DND-41 (cell line): ENCODE results near the gene TTLL12.

Source experiments
- ATAC-seq: fragments of 200-7000 bp; cut with Tn5 transposase; 3 replicates; pipeline ENCODE4 v1.9.1; 2021; ENCODE audit warnings: low read depth; ENCODE audit not compliant: insufficient read depth
- DNase-seq: peaks from one replicate; pipeline ENCODE4 v3.0.0-alpha.2; 2020
- H2AFZ ChIP-seq: 2 replicates; pipeline ENCODE4 v1.6.0; 2012; ENCODE audit warnings: low read depth, low read length
- H3K27ac ChIP-seq: 2 replicates; pipeline ENCODE4 v1.5.1; 2012; ENCODE audit warnings: low read length, inconsistent platforms
- H3K27me3 ChIP-seq: fragments of 200-600 bp; sonication (generic); 2 replicates; pipeline ENCODE4 v1.6.0; 2012; ENCODE audit warnings: low read length, mild to moderate bottlenecking, inconsistent platforms; ENCODE audit not compliant: insufficient read depth, poor library complexity
- H3K36me3 ChIP-seq: 2 replicates; pipeline ENCODE4 v1.5.1; 2012; ENCODE audit warnings: low read length, inconsistent platforms; ENCODE audit not compliant: insufficient read depth
- H3K4me1 ChIP-seq: 2 replicates; pipeline ENCODE4 v1.5.1; 2012; ENCODE audit warnings: mild to moderate bottlenecking, low read length; ENCODE audit not compliant: insufficient read depth
- H3K4me2 ChIP-seq: 2 replicates; pipeline ENCODE4 v1.6.0; 2012; ENCODE audit warnings: mild to moderate bottlenecking, moderate library complexity, low read length, inconsistent platforms; ENCODE audit not compliant: insufficient read depth
- H3K4me3 ChIP-seq, 2 experiments: fragments of 200-600 bp in 1 of 2; shearing (Covaris generic) in 1 of 2; 2 replicates each; pipeline ENCODE4 v1.5.1; 2012 to 2016; ENCODE audit warnings: inconsistent platforms in 2 of 2, low read length in 2 of 2, mild to moderate bottlenecking in 2 of 2, low read depth in 1 of 2, moderate library complexity in 1 of 2
- H3K79me2 ChIP-seq: 2 replicates; pipeline ENCODE4 v1.6.0; 2012; ENCODE audit warnings: low read length, inconsistent platforms; ENCODE audit not compliant: insufficient read depth
- H3K9ac ChIP-seq: 2 replicates; pipeline ENCODE4 v1.6.0; 2012; ENCODE audit warnings: low read depth, mild to moderate bottlenecking, inconsistent platforms, low read length, moderate library complexity
- H3K9me3 ChIP-seq: 2 replicates; pipeline ENCODE4 v1.5.1; 2012; ENCODE audit warnings: low read length, moderate library complexity, mild to moderate bottlenecking, inconsistent platforms; ENCODE audit not compliant: insufficient read depth, severe bottlenecking
- H4K20me1 ChIP-seq: 2 replicates; pipeline ENCODE4 v1.6.0; 2012; ENCODE audit warnings: low read length; ENCODE audit not compliant: insufficient read depth
- EZH2 ChIP-seq: IDR thresholded peaks from 3 replicates; pipeline ENCODE4 v1.6.1; 2012; ENCODE audit warnings: borderline replicate concordance, low read depth, mild to moderate bottlenecking, moderate library complexity, low read length, inconsistent platforms; ENCODE audit not compliant: severe bottlenecking
- TF ChIP-seq, protein P1 (sequence below): IDR thresholded peaks from 2 replicates; pipeline ENCODE4 v1.5.1; 2012; ENCODE audit warnings: borderline replicate concordance, low read length, moderate library complexity, mild to moderate bottlenecking; ENCODE audit not compliant: poor library complexity, severe bottlenecking; ENCODE audit errors: extremely low read depth

TTLL12 gene

DNA sequence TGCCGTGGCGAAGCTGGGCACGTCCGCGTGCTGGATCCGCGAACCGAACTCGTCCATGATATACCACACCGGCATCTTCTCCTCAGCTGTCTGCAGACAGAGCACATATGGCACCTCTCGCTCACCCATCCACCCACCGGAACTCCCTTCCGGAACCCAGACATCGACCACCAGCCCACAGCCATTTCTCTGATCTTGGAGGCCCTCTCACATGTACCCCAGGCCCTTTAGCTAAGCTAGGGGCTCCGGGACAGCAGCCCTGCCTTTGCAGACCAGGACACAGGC, 7.1 kb downstream of the TTLL12 start:
- DNase-seq, result no peak
- Histone ChIP-seq H3K9me3 (no peaks in the 10 kb centered on the region), H3K27ac (no peak overlapping the region), H3K79me2 (peaks cover 38% of the 10 kb centered on the region), H4K20me1 (peaks cover 36% of the 10 kb centered on the region), H3K36me3 (peaks cover 82% of the 10 kb centered on the region), H2AFZ (no peak overlapping the region), H3K27me3 (no peaks in the 10 kb centered on the region), H3K9ac (no peak overlapping the region), H3K4me2 (no peak overlapping the region), H3K4me1 (peaks cover 8% of the 10 kb centered on the region; the same call in 1 of the 2 replicates), H3K4me3 (no peak overlapping the region)
- TF ChIP-seq, protein P1, sequence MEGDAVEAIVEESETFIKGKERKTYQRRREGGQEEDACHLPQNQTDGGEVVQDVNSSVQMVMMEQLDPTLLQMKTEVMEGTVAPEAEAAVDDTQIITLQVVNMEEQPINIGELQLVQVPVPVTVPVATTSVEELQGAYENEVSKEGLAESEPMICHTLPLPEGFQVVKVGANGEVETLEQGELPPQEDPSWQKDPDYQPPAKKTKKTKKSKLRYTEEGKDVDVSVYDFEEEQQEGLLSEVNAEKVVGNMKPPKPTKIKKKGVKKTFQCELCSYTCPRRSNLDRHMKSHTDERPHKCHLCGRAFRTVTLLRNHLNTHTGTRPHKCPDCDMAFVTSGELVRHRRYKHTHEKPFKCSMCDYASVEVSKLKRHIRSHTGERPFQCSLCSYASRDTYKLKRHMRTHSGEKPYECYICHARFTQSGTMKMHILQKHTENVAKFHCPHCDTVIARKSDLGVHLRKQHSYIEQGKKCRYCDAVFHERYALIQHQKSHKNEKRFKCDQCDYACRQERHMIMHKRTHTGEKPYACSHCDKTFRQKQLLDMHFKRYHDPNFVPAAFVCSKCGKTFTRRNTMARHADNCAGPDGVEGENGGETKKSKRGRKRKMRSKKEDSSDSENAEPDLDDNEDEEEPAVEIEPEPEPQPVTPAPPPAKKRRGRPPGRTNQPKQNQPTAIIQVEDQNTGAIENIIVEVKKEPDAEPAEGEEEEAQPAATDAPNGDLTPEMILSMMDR, result no peak
- no peak for TF ChIP-seq EZH2
- no peak for ATAC-seq

DNA sequence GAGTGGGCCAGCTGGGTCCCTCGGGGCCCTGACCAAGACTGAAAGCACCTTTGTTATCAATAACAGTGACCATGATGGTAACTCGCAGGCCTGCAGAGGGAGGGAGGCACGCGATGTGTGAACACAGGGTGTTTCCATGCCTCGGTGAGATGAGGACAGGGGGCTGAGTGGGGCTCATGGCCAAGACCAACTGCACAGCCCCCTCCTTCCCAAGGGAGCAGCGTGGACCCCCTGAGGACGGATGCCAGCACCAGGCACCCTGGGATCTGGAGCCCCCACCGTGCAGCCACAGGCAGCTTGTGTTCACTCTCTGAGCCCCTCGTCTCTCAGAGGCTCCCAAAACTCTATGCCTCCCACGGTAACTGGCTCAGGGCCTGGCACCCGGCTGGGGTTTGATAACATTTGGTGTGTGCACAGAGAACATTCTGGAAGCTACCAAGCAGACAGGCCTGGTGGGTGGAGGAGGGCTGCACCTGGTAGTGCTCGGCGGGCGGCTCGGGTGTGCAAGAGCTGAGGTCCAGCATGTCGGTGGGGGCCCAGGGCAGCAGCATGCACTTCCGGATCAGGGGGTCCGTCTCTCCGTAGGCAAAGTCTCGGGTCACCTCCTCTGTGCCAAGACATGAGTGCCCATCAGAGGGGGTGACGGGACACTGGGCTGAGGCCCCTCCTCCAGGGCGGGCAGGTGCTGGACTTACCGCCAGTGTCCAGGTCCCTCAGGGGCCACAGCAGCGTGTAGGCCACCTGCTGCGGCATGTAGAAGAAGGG, 7.6 kb downstream of the TTLL12 start:
- Histone ChIP-seq H2AFZ (no peak overlapping the region), H3K27ac (no peak overlapping the region), H3K4me3 (no peak overlapping the region), H3K9ac (no peak overlapping the region), H4K20me1 (peaks cover 37% of the 10 kb centered on the region), H3K4me1 (0 out of 2 replicates have a peak, but pooled peaks cover 4% of the 10 kb centered on the region), H3K79me2 (peaks cover 33% of the 10 kb centered on the region), H3K36me3 (peaks cover 84% of the 10 kb centered on the region), H3K9me3 (no peaks in the 10 kb centered on the region), H3K4me2 (no peak overlapping the region), H3K27me3 (no peaks in the 10 kb centered on the region)
- TF ChIP-seq, protein P1, result no peak
- TF ChIP-seq EZH2, result no peak
- DNase-seq, result no peak
- ATAC-seq, result no peak

DNA sequence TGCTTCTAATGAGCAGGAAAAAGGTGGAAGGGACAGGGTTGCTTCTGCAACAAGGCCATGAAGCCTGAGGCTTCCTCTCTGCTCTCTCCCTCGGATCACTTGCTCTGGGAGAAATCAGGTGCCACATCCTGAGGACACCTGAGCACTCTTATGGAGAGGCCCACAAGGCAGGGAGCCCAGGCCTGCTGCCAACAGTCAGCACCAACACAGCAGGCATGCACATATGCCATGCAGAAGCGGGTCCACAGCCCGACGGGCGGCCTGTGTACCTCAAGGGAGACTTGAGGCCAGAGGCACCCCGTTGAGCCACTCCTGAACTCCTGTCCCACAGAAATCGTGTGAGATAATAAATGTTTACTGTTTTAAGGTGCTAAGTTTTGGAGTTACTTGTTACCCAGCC, 9.5 kb downstream of the TTLL12 start:
- Histone ChIP-seq H3K27ac (no peak overlapping the region), H3K4me3 (no peak overlapping the region), H3K36me3 (peaks cover 83% of the 10 kb centered on the region), H3K9me3 (no peaks in the 10 kb centered on the region), H3K4me2 (no peak overlapping the region), H3K27me3 (no peaks in the 10 kb centered on the region), H3K79me2 (peaks cover 15% of the 10 kb centered on the region; the same call in 1 of the 2 replicates), H2AFZ (no peak overlapping the region), H4K20me1 (peaks cover 26% of the 10 kb centered on the region), H3K9ac (no peak overlapping the region), H3K4me1 (no peaks in the 10 kb centered on the region)
- DNase-seq (no peak), ATAC-seq (no peak)
- TF ChIP-seq EZH2, result no peak
- TF ChIP-seq, protein P1, result no peak
